ENCODE data around the gene NRBF2. TPM values are rescaled to one million over a fixed set of nuclear protein-coding genes. Genes with fewer than 3 reads are reported as not detected.

NRBF2 gene
- total RNA-seq, 2 experiments from 2014 or later: 15.4 to 15.6 TPM

GRCh38 chr10:63169624-63170023 is 36.5 kb downstream of the NRBF2 start:
- no peaks in the 10 kb centered on the region for H3K9me3 Mint-ChIP-seq
- H3K4me3 Mint-ChIP-seq: no peak overlapping the region
- intact Hi-C loops (cut with micrococcal nuclease): loop anchor here (2.0 to 5.0 kb wide), 3 partner anchors 351 to 648 kb away; partner anchors contain the start of gene REEP3
- DNase-seq: no peak
- peaks cover 41% of the 10 kb centered on the region for H3K36me3 Mint-ChIP-seq (ENCODE audit: low read depth)
- H3K27me3 Mint-ChIP-seq (ENCODE audit: low read depth): no peaks in the 10 kb centered on the region
- H3K4me1 Mint-ChIP-seq (ENCODE audit: low read depth): peaks cover 54% of the 10 kb centered on the region
- H3K27ac Mint-ChIP-seq: peak overlapping the region; percentile 43
- CTCF ChIA-PET: interaction anchor here (0.6 to 9.1 kb wide), 3 partner anchors 42 to 550 kb away, joined by 3 to 205 read pairs (median 77); no protein-coding TSS in a partner anchor

GRCh38 chr10:63171255-63171855 is 38.2 kb downstream of the NRBF2 start:
- H3K4me1 Mint-ChIP-seq (ENCODE audit: low read depth): peaks cover 57% of the 10 kb centered on the region
- CTCF ChIA-PET: interaction anchor here (0.9 to 9.1 kb wide), 4 partner anchors 46 to 548 kb away, joined by 3 to 205 read pairs (median 3); no protein-coding TSS in a partner anchor
- intact Hi-C loops (cut with micrococcal nuclease): loop anchor here (2.0 to 5.0 kb wide), 2 partner anchors 349 to 441 kb away; partner anchors contain the start of gene REEP3
- H3K4me3 Mint-ChIP-seq: no peak overlapping the region
- DNase-seq: no peak
- no peaks in the 10 kb centered on the region for H3K9me3 Mint-ChIP-seq
- H3K27me3 Mint-ChIP-seq (ENCODE audit: low read depth): no peaks in the 10 kb centered on the region
- no peak overlapping the region for H3K27ac Mint-ChIP-seq
- H3K36me3 Mint-ChIP-seq (ENCODE audit: low read depth): peaks cover 43% of the 10 kb centered on the region

DNA sequence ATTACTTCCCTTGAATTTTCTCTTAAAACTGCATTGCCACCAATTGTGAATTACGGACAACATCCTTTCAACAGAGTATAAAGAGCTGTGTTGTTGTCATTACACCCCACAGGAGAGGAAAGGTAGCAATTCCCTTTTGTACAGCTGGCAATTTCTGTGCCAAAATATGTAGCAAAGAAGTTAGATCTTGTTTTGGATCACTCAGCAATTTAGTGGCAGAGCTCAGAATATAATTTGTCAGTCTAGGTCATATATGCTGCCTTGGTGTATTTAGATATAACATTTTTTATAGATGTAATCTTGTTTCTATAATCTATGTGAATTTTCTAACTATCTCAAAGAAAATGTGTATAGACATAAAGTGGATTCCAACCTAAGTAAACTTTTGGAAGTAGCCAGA is 38.8 kb downstream of the NRBF2 start:
- peaks cover 57% of the 10 kb centered on the region for H3K4me1 Mint-ChIP-seq (ENCODE audit: low read depth)
- no peak overlapping the region for H3K27ac Mint-ChIP-seq
- no peak for DNase-seq
- intact Hi-C loops (cut with micrococcal nuclease): loop anchor here (2.0 to 5.0 kb wide), 2 partner anchors 349 to 440 kb away; partner anchors contain the start of gene REEP3
- CTCF ChIA-PET: interaction anchor here (0.6 to 1.1 kb wide), 3 partner anchors 46 to 458 kb away, joined by 3 read pairs; no protein-coding TSS in a partner anchor
- H3K4me3 Mint-ChIP-seq: no peak overlapping the region
- H3K9me3 Mint-ChIP-seq: no peaks in the 10 kb centered on the region
- no peaks in the 10 kb centered on the region for H3K27me3 Mint-ChIP-seq (ENCODE audit: low read depth)
- peaks cover 44% of the 10 kb centered on the region for H3K36me3 Mint-ChIP-seq (ENCODE audit: low read depth)

DNA sequence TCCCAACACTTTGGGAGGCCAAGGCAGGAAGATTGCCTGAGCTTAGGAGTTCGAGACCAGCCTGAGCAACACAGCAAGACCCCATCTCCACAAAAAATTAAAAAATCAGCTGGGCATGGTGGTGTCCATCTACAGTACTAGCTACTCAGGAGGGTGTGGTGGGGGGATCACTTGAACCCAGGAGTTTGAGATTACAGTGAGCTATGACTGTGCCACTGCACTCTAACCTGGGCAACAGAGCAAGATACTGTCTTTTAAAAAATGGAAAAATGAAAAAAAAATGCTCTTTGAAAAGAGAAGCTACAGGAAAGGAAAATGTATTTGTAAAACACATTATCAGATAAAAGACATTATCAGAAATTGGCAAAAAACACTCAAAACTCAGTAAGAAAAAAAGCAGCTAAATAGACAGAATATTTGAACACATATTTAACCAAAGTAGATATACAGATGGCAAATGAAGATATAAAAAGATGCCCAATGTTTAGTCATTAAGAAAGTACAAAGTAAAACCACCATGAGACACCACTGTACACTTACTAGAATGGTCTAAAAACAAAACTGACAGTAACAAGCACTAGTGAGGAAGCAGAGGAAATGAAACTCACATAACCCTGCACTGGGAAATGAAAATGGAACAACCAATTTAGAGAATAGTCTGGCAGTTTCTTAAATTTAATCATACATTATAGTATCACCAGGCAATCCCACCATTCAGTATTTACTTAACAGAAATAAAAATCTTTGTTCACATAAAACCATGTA is 40.5 kb downstream of the NRBF2 start:
- intact Hi-C loops (cut with micrococcal nuclease): loop anchor here (1.0 to 5.0 kb wide), 7 partner anchors 31 to 534 kb away; partner anchors contain the start of gene NRBF2
- peak; percentile 18 for DNase-seq
- no peak overlapping the region for H3K4me3 Mint-ChIP-seq
- H3K36me3 Mint-ChIP-seq (ENCODE audit: low read depth): peaks cover 51% of the 10 kb centered on the region
- no peaks in the 10 kb centered on the region for H3K9me3 Mint-ChIP-seq
- H3K4me1 Mint-ChIP-seq (ENCODE audit: low read depth): peaks cover 62% of the 10 kb centered on the region
- H3K27me3 Mint-ChIP-seq (ENCODE audit: low read depth): no peaks in the 10 kb centered on the region
- CTCF ChIA-PET: interaction anchor here (0.6 to 1.0 kb wide), 3 partner anchors 96 to 455 kb away, joined by 3 to 4 read pairs (median 4); no protein-coding TSS in a partner anchor
- H3K27ac Mint-ChIP-seq: peak overlapping the region; percentile 71

DNA sequence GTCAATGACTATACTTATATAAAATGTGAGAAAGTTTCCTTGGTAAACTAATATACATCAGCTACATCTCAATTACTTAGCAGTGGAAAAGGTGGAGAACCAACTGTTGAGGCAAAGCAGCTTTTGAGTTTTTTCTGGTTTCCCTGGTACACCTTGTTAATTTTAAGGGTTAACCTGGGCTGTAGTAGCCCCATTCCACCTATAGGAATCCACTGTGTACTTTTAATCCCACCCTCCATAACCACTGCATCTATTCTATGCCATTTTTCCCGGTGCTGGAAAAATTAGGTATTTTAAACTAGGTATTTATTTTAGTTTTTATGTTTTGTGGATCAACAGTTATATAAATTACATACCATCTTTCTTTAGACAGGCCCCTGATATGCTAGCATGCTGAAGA is 42.4 kb downstream of the NRBF2 start:
- Mint-ChIP-seq H3K4me3 (no peak overlapping the region), H3K27me3 (ENCODE audit: low read depth) (no peaks in the 10 kb centered on the region), H3K36me3 (ENCODE audit: low read depth) (peaks cover 38% of the 10 kb centered on the region), H3K9me3 (no peaks in the 10 kb centered on the region), H3K4me1 (ENCODE audit: low read depth) (peaks cover 46% of the 10 kb centered on the region), H3K27ac (no peak overlapping the region)
- CTCF ChIA-PET: no interaction called here
- no peak for DNase-seq
- intact Hi-C loops (cut with micrococcal nuclease): loop anchor here (2.0 kb wide), 1 partner anchor 29 kb away; no protein-coding TSS in a partner anchor

DNA sequence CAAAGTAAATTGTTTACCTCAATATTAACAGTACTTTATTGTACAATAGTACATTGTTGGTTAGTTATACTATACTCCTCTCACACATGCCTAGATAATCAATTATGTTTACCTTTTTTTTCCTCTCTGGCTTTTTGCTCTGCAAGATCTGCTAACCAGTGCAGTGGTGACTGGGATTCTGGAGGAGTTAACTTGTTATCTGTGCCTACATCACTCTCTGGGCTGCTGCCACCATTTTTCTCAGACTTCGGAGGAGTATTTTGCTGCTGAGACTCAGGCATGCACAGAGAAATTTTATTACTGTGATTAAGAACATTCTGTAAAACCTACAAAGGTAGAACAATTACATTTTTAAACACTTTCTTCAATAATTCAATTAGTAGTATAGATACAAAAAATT is 59.7 kb downstream of the NRBF2 start:
- no peak for DNase-seq
- Mint-ChIP-seq H3K9me3 (no peaks in the 10 kb centered on the region), H3K4me1 (ENCODE audit: low read depth) (peaks cover 4% of the 10 kb centered on the region), H3K36me3 (ENCODE audit: low read depth) (peaks cover 36% of the 10 kb centered on the region), H3K4me3 (no peak overlapping the region), H3K27ac (no peak overlapping the region), H3K27me3 (ENCODE audit: low read depth) (no peaks in the 10 kb centered on the region)
- CTCF ChIA-PET: no interaction called here
- intact Hi-C loops (cut with micrococcal nuclease): no loop called here

DNA sequence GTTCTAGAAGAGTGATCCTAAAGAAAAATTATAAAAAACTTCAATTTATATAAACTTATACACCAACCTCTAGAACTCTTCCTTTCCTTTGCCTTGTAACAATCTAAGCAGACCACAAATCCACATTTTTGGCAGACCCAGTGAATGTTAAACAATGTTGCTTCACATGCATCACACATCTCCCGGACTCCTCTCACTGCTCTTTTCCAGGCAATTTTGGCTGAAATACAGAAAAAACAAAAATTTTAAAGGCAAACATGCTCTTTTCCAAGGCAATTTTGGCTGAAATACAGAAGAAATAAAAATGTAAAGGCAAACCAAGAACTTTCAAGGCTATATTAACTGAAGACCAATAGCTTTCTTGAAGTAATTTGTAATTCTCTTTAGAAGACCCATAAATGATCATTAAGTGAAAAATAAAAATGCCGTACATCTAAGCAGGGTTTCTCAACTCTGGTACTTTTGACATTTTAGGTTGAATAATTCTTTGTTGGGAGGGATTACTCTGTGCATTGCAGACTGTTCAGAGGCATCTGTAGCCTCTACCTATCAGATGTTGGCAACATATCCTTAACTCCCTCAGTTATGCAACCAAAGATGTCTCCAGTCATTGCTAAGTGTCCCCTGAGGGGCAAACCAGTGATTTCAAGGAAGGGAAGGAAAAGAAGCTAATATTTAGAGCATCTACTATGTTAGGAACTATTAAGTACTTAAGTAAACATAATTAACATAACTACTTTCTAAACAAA is 64.4 kb downstream of the NRBF2 start:
- Mint-ChIP-seq H3K36me3 (ENCODE audit: low read depth) (peaks cover 29% of the 10 kb centered on the region), H3K27ac (no peak overlapping the region), H3K27me3 (ENCODE audit: low read depth) (no peaks in the 10 kb centered on the region), H3K9me3 (no peaks in the 10 kb centered on the region), H3K4me1 (ENCODE audit: low read depth) (peaks cover 3% of the 10 kb centered on the region), H3K4me3 (no peak overlapping the region)
- intact Hi-C loops (cut with micrococcal nuclease): no loop called here
- CTCF ChIA-PET: interaction anchor here (1.5 kb wide), 1 partner anchor 522 kb away, joined by 7 read pairs; no protein-coding TSS in a partner anchor
- no peak for DNase-seq

DNA sequence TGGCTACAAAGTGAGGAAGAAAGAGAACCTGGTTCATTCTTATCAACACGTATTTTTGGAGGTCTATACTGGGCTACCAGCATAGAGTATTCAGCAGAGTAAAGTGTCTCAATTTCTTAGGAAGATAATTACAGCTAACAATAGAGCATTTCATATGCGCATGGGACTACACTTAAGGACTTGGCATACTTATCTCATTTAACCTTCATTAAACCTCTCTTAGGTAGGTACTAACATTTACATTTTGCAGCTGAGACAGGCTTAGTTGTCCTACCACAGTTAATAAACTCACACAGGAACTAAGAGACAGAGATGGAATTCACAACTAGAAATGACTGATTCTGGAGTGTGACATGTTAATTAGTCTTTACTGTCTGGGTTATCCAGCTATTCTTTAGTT is 66.6 kb downstream of the NRBF2 start:
- Mint-ChIP-seq H3K27ac (peak overlapping the region; percentile 11), H3K27me3 (ENCODE audit: low read depth) (no peaks in the 10 kb centered on the region), H3K4me3 (no peak overlapping the region), H3K9me3 (no peaks in the 10 kb centered on the region), H3K36me3 (ENCODE audit: low read depth) (peaks cover 19% of the 10 kb centered on the region), H3K4me1 (ENCODE audit: low read depth) (peaks cover 6% of the 10 kb centered on the region)
- CTCF ChIA-PET: interaction anchor here (1.5 kb wide), 1 partner anchor 33 kb away, joined by 6 read pairs; no protein-coding TSS in a partner anchor
- DNase-seq: no peak
- intact Hi-C loops (cut with micrococcal nuclease): no loop called here

GRCh38 chr10:63200431-63200830 is 67.3 kb downstream of the NRBF2 start:
- intact Hi-C loops (cut with micrococcal nuclease): no loop called here
- Mint-ChIP-seq H3K4me1 (ENCODE audit: low read depth) (peaks cover 11% of the 10 kb centered on the region), H3K27me3 (ENCODE audit: low read depth) (no peaks in the 10 kb centered on the region), H3K36me3 (ENCODE audit: low read depth) (peaks cover 21% of the 10 kb centered on the region), H3K4me3 (no peak overlapping the region), H3K9me3 (no peaks in the 10 kb centered on the region), H3K27ac (no peak overlapping the region)
- no peak for DNase-seq
- CTCF ChIA-PET: interaction anchor here (1.5 kb wide), 1 partner anchor 33 kb away, joined by 6 read pairs; no protein-coding TSS in a partner anchor

GRCh38 chr10:63201118-63201517 is 68.0 kb downstream of the NRBF2 start:
- CTCF ChIA-PET: interaction anchor here (0.7 to 1.5 kb wide), 2 partner anchors 34 to 67 kb away, joined by 3 to 6 read pairs; no protein-coding TSS in a partner anchor
- Mint-ChIP-seq H3K27ac (no peak overlapping the region), H3K36me3 (ENCODE audit: low read depth) (peaks cover 21% of the 10 kb centered on the region), H3K9me3 (no peaks in the 10 kb centered on the region), H3K4me1 (ENCODE audit: low read depth) (peaks cover 11% of the 10 kb centered on the region), H3K27me3 (ENCODE audit: low read depth) (no peaks in the 10 kb centered on the region), H3K4me3 (no peak overlapping the region)
- intact Hi-C loops (cut with micrococcal nuclease): no loop called here
- no peak for DNase-seq
